Central memory CD4-positive, alpha-beta T cell (primary cell): ENCODE measurements around the gene SLC2A14.
"Not testable (repeated sequence)": the region's sequence is repeated elsewhere in the genome, so short reads cannot be mapped to it uniquely, and the experiment has no call there.

ENCODE experiments used
- DNase-seq: peaks from one replicate; pipeline ENCODE4 v3.0.0; 2022
- total RNA-seq, 3 experiments: gene quantifications; one replicate each; lab custom pipeline; 2026; lab: John Stamatoyannopoulos, UW

SLC2A14 gene
- 0.04 to 1.7 (median 0.16) reads per million in 3 experiments for total RNA-seq

DNA sequence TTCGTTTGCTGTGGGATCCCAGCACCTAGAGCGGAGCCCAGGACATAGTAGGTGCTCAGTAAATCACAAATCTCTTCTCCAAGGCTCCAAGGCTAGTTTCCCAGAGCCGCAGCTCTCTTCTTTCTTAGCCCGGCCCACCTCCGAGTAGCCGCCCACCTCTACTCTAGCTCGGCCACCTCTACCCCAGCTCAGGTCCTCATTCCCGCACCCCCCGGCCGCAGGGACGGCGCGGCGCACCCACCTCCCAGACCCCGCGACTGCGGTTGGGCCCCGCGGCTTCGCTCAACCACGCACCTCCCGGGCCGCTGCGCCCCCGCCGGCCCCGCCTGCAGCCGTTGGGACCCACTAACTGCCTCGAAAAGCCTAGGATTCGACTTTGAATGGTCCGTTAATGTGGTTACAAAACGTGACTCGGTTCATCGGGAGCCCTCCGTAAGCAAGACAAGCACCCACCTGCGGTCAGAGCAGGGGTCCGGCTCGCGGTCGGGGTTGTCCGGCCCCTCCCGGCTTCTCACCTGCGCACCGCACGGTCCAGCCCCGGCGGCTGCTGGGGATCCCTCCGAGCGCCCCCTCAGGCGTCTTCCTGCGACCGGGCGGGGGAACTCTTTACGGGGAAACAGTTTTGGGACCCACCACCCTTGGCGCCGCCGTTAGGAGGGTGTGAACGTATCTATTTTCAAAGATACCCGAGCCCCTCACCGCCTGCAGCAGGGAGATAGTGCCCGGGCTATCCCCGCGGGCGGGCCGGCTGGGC lies at the start of gene SLC2A14:
TSS of gene SLC2A14 (minus strand) at position 350 of the 754 bp plus-strand sequence. CDS start 3,035 bp downstream, outside the sequence.
- DNase-seq = no peak

DNA sequence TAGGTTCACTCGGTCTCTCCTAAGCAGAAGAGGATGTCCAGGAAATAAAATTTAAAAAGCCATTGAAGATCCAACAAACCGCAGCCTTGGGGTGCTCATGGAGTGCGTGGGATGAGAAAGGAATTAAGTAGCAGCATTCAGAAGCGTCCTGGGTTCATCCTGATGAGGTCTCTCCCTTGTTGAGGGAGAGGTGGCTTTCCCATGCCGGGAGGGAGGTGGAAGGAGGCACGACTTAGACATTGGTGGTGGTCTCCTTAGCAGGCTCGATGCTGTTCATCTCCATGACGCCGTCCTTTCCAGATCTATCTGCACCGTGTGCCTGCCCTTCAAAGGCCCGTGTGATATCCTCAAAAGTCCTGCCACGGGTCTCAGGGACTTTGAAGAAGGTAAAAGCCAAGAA lies 48.5 kb upstream of the SLC2A14 start:
- not testable (repeated sequence) for DNase-seq

- DNase-seq = not testable (repeated sequence)
These were observed 45.5 kb upstream of the SLC2A14 start for GRCh38 chr12:7918268-7918590.

DNA sequence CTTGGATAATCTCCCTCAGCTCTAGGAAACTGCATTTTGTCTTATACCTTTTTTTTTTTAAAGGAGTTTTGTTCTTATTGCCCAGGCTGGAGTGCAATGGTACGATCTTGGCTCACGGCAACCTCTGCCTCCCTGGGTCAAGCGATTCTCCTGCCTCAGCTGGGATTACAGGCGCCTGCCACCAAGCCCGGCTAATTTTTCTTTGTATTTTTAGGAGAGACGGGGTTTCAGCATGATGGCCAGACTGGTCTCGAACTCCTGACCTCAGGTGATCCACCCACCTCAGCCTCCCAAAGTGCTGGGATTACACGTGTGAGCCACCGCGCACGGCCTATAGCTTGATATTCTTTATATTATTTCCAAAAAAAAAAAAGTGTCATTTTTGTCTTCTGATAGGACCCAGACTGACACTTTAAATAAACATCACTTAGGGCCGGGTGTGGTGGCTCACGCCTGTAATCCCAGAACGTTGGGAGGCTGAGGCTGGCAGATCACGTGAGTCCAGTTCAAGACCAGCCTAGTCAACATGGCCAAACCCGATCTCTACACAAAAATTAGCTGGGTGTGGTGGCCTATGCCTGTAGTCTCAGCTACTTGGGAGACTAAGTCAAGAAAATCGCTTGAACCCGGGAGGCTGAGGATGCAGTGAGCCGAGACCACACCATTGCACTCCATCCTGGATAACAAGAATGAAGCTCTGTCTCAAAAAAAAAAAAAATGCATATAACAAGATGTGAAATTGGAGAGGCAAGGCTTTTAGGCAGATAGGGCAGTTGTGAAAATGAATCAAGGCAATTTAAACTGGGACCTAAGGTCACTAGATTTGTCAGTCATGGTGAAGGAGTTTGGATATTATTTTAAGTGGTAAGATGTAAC lies 44.9 kb upstream of the SLC2A14 start:
- no peak for DNase-seq

DNA sequence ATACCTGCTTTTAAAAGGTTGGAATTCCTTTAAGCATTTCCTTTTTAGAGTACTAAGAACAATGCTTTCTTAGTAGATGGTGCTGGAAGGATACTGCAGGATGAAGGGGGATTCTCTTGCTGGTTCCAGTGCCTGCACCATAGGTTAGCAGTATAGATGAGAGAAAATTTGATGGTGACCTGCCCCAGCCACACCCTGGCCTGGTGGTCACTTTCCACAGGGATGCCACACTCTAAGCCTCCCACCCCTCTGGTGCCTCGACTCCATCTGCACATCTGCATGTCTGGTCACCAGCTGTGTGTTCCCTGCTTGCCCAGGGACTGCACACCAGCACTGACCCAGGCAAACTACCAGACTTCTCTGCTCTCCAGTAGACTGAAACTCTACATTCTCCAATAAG lies 44.2 kb upstream of the SLC2A14 start:
- no peak for DNase-seq

- DNase-seq = no peak
These were observed 43.1 kb upstream of the SLC2A14 start for GRCh38 chr12:7915661-7916403.

GRCh38 chr12:7910106-7910505 lies 37.4 kb upstream of the SLC2A14 start:
- DNase-seq = not testable (repeated sequence)

DNA sequence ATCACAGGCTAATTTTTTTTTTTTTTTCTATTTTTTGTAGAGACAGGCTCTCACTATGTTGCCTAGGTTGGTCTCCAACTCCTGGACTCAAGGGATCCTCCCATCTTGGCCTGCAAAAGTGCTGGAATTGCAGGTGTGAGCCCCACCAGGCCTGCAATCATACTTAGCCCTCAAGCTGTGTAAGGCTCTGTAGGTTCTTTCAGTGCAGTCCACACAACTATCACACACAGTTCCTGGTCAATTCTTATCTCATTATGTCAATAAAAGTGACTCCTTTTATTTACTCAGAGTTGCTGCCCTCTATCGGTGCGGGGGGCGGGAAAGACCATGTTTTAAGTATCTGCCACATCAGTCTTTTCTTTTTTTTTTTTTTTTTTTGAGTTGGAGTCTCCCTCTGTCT lies 34.3 kb upstream of the SLC2A14 start:
- DNase-seq = no peak

DNA sequence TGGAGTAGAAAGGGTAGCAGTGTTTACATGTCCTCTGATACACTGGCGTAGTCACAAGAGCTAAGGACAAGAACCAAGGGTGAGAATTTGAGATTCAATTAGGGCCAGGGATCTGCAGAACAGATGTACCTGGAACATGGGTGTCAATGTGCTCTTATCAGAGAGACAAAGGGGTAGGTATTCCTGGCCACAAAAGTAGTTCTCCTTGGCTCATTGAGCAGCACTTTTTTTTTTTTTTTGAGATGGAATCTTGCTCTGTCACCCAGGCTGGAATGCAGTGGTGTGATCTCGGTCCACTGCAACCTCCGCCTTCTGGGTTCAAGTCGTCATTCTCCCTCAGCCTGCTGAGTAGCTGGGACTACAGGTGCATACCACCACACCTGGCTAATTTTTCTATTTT lies 33.6 kb upstream of the SLC2A14 start:
- DNase-seq = not testable (repeated sequence)

DNA sequence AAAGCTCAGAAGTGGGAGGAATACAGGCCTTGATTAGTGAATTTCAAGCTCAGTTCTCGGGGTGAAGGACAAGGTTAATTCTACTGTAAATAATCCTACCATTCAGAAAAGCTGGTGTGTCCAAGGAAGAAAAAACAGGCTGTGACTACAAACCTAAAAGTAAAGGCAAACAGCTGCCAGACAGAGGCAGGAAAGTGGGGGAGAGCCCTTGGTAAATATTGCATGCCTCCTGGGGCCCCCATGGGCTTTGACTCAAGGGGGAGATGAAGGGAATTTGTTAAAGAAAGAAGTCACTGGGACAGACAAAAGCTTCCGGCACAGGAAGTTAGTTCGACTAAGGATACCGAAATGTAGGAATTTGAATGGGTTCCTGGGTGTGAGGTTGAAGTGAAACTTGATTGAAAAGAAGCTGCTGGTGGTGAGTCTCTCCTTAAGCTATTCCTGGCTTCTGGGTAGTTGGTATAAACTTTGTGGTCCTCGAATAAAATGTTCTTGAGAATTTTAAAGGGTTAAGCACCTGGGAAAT lies 32.9 kb upstream of the SLC2A14 start:
- not testable (repeated sequence) for DNase-seq

DNA sequence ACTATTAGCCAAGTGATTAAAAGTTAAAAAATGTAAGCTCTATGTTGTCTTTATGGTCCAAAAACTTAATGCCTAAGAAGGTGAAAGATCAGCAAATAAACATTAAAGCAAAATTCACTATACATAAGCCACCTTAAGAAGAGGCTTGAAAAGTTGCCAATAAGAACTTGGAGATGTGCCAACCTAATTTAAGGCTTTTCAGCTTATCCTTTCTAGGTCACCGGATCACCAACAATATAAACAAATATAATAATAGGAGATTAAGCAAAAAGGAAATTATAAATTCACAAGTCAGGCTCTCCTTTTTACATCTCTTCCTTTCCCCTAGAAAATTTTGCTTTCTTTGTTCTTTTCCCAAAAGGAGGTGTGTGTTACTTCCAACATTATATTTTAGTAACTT lies 32.4 kb upstream of the SLC2A14 start:
- no peak for DNase-seq

GRCh38 chr12:7902416-7902815 lies 29.7 kb upstream of the SLC2A14 start:
- DNase-seq = not testable (repeated sequence)

DNA sequence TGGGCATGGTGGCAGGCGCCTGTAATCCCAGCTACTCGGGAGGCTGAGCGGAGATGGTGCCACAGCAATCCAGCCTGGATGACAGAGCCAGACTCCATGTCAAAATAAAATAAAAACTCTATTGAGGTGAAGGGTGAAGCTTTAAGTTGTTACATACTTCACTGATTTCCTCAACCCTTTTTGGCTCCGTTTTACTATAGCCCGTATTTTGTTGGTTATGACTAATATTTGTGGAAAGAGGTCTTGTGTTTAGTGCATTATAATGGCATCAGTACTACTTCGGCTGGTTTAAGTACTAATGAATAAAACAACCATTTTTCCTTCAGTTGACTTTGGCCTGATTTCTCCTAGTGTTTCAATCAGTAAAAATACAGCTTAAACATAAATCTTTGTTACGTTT lies 27.0 kb upstream of the SLC2A14 start:
- no peak for DNase-seq

DNA sequence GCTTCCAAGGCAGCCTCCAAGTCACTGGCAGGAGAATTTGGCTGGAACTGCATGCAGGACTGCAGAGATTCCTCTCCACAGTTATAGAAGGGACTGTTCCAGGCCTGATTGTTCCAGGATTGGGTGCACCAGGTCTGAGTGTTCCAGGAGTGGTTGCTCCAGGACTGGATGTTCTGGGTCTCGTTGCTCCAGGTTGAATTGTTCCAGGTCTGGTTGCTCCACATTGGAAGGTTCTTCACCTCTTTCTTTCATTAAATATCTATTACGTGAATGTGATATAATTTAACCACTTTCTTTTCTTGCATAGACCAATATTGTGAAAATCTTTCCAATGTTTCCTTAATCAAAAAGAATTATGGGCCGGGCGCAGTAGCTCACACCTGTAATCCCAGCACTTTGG lies 24.0 kb upstream of the SLC2A14 start:
- not testable (repeated sequence) for DNase-seq

DNA sequence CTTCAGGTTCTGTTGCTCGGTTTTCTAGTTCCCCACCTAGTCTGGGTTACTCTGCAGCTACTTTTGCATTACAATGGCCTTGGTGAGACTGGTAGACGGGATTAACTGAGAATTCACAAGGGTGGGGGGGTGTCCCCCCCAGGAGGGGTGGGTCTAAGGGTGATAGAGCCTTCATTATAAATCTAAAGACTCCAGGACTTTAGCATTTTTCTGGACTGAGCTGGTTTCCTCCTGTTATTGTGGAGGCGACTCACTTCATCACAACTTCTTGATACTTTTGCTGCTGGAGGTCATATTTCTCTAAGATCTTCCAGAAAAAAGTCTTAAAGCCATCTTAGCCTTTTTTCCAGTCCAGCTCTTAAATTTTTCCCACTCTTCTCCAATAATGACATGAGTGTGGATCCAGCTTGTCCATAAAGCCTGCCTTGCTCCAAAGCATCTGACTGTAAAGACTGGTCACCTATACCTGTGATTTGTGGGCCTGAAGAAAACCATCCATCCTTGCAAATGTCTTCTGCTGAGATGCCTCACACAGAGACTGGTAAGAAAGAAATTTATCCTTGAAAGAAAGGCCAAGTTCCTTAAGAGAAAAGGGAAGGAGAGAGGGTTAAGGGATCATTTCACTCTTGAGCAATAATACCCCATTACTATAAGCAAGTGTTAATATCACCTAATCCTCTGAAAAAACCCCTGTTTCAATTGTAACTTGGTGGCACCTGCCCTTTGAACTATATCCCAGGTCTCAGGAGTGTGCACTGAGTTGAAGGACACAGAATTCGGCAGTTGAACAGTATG lies 19.7 kb upstream of the SLC2A14 start:
- no peak for DNase-seq

DNA sequence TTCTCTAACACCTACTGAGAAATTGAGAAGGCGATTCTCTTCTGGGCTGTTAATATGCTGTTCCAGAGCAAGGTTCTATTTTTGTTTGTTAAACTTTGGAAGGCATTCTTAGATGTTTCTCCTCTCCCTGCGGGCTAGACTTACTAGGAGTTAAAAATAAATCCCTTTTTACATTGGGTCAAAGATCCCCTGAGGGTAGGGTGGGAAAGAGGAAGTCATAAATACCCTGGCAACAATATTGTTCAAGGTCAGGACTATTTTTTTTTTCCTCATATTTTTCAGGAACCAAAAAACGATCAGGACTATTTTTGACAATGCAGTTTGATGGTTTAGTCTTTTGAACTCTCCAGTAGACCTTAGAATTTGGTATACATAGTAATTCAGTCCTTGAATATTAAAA lies 12.0 kb upstream of the SLC2A14 start:
- DNase-seq = no peak

- not testable (repeated sequence) for DNase-seq
These were observed 9.0 kb upstream of the SLC2A14 start for GRCh38 chr12:7881736-7882120.

- DNase-seq = not testable (repeated sequence)
These were observed 8.4 kb upstream of the SLC2A14 start for GRCh38 chr12:7880952-7881735.

GRCh38 chr12:7879246-7879645 lies 6.5 kb upstream of the SLC2A14 start:
- no peak for DNase-seq

- no peak for DNase-seq
These were observed 4.7 kb upstream of the SLC2A14 start for GRCh38 chr12:7877420-7877819.

DNA sequence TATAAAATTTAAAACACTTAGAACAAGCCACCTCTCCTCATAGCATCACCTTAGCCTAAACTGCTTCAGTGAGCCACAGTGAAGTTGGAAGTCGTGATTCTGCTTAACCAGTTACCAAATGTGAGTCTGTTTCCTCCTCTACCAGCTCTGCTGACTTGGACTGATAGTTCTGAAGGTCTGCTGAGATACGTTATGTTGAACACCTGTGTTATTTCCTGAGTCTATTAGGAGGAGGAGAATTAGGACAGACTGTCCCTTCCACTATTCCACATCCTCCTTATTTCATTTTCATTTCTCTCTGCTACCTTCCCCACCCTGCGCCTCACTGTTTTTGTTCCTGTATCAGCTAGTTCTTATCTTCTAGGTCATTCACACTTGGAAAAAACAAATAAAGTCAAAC lies 2.4 kb downstream of the SLC2A14 start:
- no peak for DNase-seq
